Gastrocnemius medialis (tissue), 4 donors: ENCODE measurements around the gene GOLGA3. TPM values are rescaled to one million over a fixed set of nuclear protein-coding genes. Genes with fewer than 3 reads are reported as not detected.
"Not testable (repeated sequence)": the region's sequence is repeated elsewhere in the genome, so short reads cannot be mapped to it uniquely, and the experiment has no call there.

Experiments used
- ATAC-seq, 2 donors: fragments of 150-250 bp; one replicate each; pipeline ENCODE4 v1.9.1; 2016
- DNase-seq, 2 donors: peaks; one replicate each; pipeline ENCODE4 v3.0.0-alpha.2; 2019
- H3K27ac ChIP-seq, 4 donors: fragments of 200-600 bp; sonication (generic); 1 replicate in 1 of 4; 2 replicates in 3 of 4; pipeline ENCODE4 v1.5.1; 2016 to 2018; ENCODE audit warnings: mild to moderate bottlenecking in 2 of 4, moderate library complexity in 1 of 4
- H3K27me3 ChIP-seq, 3 donors: fragments of 200-600 bp; sonication (generic) in 2 of 3; 1 replicate in 1 of 3; 2 replicates in 2 of 3; pipeline versions ENCODE4 v1.5.1 to v1.6.0; 2016 to 2019; ENCODE audit warnings: mild to moderate bottlenecking in 1 of 3, moderate library complexity in 1 of 3
- H3K36me3 ChIP-seq, 2 donors: fragments of 200-600 bp; sonication (generic) in 1 of 2; one replicate each; pipeline ENCODE4 v1.5.1; 2017 to 2018
- H3K4me1 ChIP-seq, 2 donors: fragments of 200-600 bp; sonication (generic) in 1 of 2; one replicate each; pipeline ENCODE4 v1.5.1; 2016 to 2017; ENCODE audit warnings: mild to moderate bottlenecking in 2 of 2
- H3K4me3 ChIP-seq, 4 donors: fragments of 200-600 bp; sonication (generic) in 3 of 4; 1 replicate in 1 of 4; 2 replicates in 3 of 4; pipeline ENCODE4 v1.5.1; 2016 to 2019; ENCODE audit warnings: mild to moderate bottlenecking in 2 of 4
- H3K9me3 ChIP-seq, 3 donors: fragments of 200-600 bp; sonication (generic) in 2 of 3; 1 replicate in 1 of 3; 2 replicates in 2 of 3; pipeline ENCODE4 v1.5.1; 2016 to 2019
- CTCF ChIP-seq, 5 experiments: fragments of 450-650 bp in 3 of 5; fragments of 200-600 bp in 2 of 5; sonication (generic) in 2 of 5; IDR thresholded peaks in 4 of 5; conservative IDR thresholded peaks in 1 of 5; 1 replicate in 4 of 5; 2 replicates in 1 of 5; pipeline ENCODE4 v1.5.1; 2016 to 2019; ENCODE audit warnings: antibody characterized with exemption in 5 of 5, mild to moderate bottlenecking in 3 of 5, moderate library complexity in 3 of 5
- POLR2A ChIP-seq, 2 donors: fragments of 450-650 bp; IDR thresholded peaks; one replicate each; pipeline ENCODE4 v1.6.1; 2017; ENCODE audit warnings: antibody characterized with exemption in 2 of 2, mild to moderate bottlenecking in 2 of 2, moderate library complexity in 2 of 2
- in situ Hi-C, 4 donors: fragments of 200-750 bp; cut with MboI; loops; one replicate each; pipeline versions ENCODE4 v1.15.0 to v1.8.0; 2017; ENCODE audit warnings: low sequenced_read_pairs in 4 of 4
- intact Hi-C: fragments of 100-400 bp; cut with DNase I; formaldehyde crosslinking; loops from one replicate; pipeline ENCODE4 v1.15.1; 2023; ENCODE audit warnings: low total_unique reads
- total RNA-seq, 4 donors: library from RNA; depleted of rRNA; stranded (reverse); fragments of >200 nt; gene quantifications; one replicate each; pipeline versions ENCODE4 v1.1.0 to v1.2.3, GENCODE V29; 2016

Gene GOLGA3
- total RNA-seq, 4 donors from 2014 or later = 30.0 to 50.0 (median 39.6) TPM

GRCh38 chr12:132809391-132809790 is 19.3 kb downstream of the GOLGA3 start:
- H3K4me3 ChIP-seq, ATAC-seq, intact Hi-C loops, in situ Hi-C loops, H3K27ac ChIP-seq, H3K27me3 ChIP-seq, H3K4me1 ChIP-seq, H3K9me3 ChIP-seq: not testable (repeated sequence)
- peaks cover 0 to 76% of the 10 kb centered on the region in 2 donors for H3K36me3 ChIP-seq
- peak in 1 of 5 experiments; percentile 29 for TF ChIP-seq CTCF (IDR thresholded peaks at IDR 0.05 in 4 of 5, conservative IDR thresholded peaks at IDR 0.05 in 1 of 5)
- DNase-seq = peak in 1 of 2 donors; percentile 32

GRCh38 chr12:132807295-132808092 is 21.2 kb downstream of the GOLGA3 start:
- Histone ChIP-seq H3K36me3 (peaks cover 0 to 78% of the 10 kb centered on the region in 2 donors), H3K27me3 (no peaks in the 10 kb centered on the region), H3K27ac (no peak overlapping the region), H3K4me3 (no peak overlapping the region), H3K9me3 (no peaks in the 10 kb centered on the region), H3K4me1 (peaks cover 0 to 4% of the 10 kb centered on the region in 2 donors)
- in situ Hi-C loops (no loop called here), intact Hi-C loops (loop anchor here (1.0 kb wide), 1 partner anchor 23 kb away; no protein-coding TSS in a partner anchor)
- peak in 1 of 2 donors; percentile 24 for DNase-seq
- peak in 1 of 2 donors; percentile 64 for ATAC-seq
- TF ChIP-seq POLR2A (IDR thresholded peaks at IDR 0.05) (no peak), CTCF (IDR thresholded peaks at IDR 0.05 in 4 of 5, conservative IDR thresholded peaks at IDR 0.05 in 1 of 5) (no peak)

- Histone ChIP-seq H3K36me3 (peaks cover 0 to 76% of the 10 kb centered on the region in 2 donors), H3K27me3 (no peaks in the 10 kb centered on the region), H3K9me3 (no peaks in the 10 kb centered on the region), H3K27ac (no peak overlapping the region), H3K4me3 (no peak overlapping the region), H3K4me1 (peaks cover 0 to 4% of the 10 kb centered on the region in 2 donors)
- in situ Hi-C loops (no loop called here), intact Hi-C loops (no loop called here)
- DNase-seq = no peak
- ATAC-seq = no peak
- no peak for TF ChIP-seq CTCF (IDR thresholded peaks at IDR 0.05 in 4 of 5, conservative IDR thresholded peaks at IDR 0.05 in 1 of 5)
- TF ChIP-seq POLR2A (IDR thresholded peaks at IDR 0.05) = no peak
Measured at GRCh38 chr12:132806857-132807256, 21.8 kb downstream of the GOLGA3 start.

- ATAC-seq (no peak), DNase-seq (no peak)
- in situ Hi-C loops (no loop called here), intact Hi-C loops (no loop called here)
- Histone ChIP-seq H3K27me3 (no peaks in the 10 kb centered on the region), H3K9me3 (no peaks in the 10 kb centered on the region), H3K4me3 (no peak overlapping the region), H3K36me3 (peaks cover 0 to 83% of the 10 kb centered on the region in 2 donors), H3K27ac (no peak overlapping the region), H3K4me1 (peaks cover 0 to 4% of the 10 kb centered on the region in 2 donors)
- TF ChIP-seq POLR2A (IDR thresholded peaks at IDR 0.05) (no peak), CTCF (IDR thresholded peaks at IDR 0.05 in 4 of 5, conservative IDR thresholded peaks at IDR 0.05 in 1 of 5) (no peak)
Measured at GRCh38 chr12:132804426-132804861, 24.2 kb downstream of the GOLGA3 start.
